B cell (primary cell): ENCODE data around the gene EFHB. TPM values are rescaled to one million over a fixed set of nuclear protein-coding genes. Genes with fewer than 3 reads are reported as not detected.

Source experiments
- ATAC-seq: fragments of 200-7000 bp; cut with Tn5 transposase; one replicate; pipeline ENCODE4 v1.10.0; 2021; ENCODE audit warnings: low read depth, mild to moderate bottlenecking, moderate number of reproducible peaks, moderate library complexity
- CTCF ChIA-PET: fragments of 350-600 bp; sonication (Branson Sonifier 250); formaldehyde crosslinking; loops from one replicate; lab custom pipeline; 2021; ENCODE audit warnings: antibody characterized with exemption, inconsistent platforms; lab: Charles Lee
- POLR2A ChIA-PET: fragments of 350-600 bp; sonication (Branson Sonifier 250); formaldehyde crosslinking; loops from one replicate; lab custom pipeline; 2021; ENCODE audit warnings: antibody characterized with exemption; lab: Charles Lee
- DNase-seq: peaks from one replicate; pipeline ENCODE4 v3.0.0; 2013
- H2AFZ ChIP-seq: 2 replicates; pipeline ENCODE4 v1.6.1; 2012; ENCODE audit warnings: mild to moderate bottlenecking, low read depth, low read length; ENCODE audit not compliant: insufficient read depth, poor library complexity, severe bottlenecking
- H3K27ac ChIP-seq, 2 donors: 1 replicate in 1 of 2; 2 replicates in 1 of 2; pipeline ENCODE4 v1.5.1; 2012 to 2013; ENCODE audit warnings: low read length in 2 of 2, mild to moderate bottlenecking in 2 of 2, moderate library complexity in 1 of 2
- H3K27me3 ChIP-seq, 4 experiments: fragments of 200-600 bp in 1 of 4; sonication (generic) in 1 of 4; replicated peaks in 1 of 4; 1 replicate in 2 of 4; 2 replicates in 2 of 4; pipeline versions ENCODE4 v1.6.1 to v1.7.0; 2013 to 2016; ENCODE audit warnings: low read length in 3 of 4, mild to moderate bottlenecking in 2 of 4, mixed read lengths in 1 of 4, moderate library complexity in 1 of 4; ENCODE audit not compliant: insufficient read depth in 4 of 4, control insufficient read depth in 3 of 4; ENCODE audit errors: control extremely low read depth in 1 of 4
- H3K36me3 ChIP-seq, 2 experiments: replicated peaks in 1 of 2; 1 replicate in 1 of 2; 2 replicates in 1 of 2; pipeline versions ENCODE4 v1.6.1 to v1.7.1; 2013; ENCODE audit warnings: low read length in 1 of 2; ENCODE audit not compliant: insufficient read depth in 2 of 2, control insufficient read depth in 1 of 2; ENCODE audit errors: control extremely low read depth in 1 of 2, extremely low read depth in 1 of 2
- H3K4me1 ChIP-seq, 2 donors: fragments of 200-600 bp in 1 of 2; sonication (generic) in 1 of 2; 1 replicate in 1 of 2; 2 replicates in 1 of 2; pipeline versions ENCODE4 v1.5.1 to v1.6.1; 2013 to 2017; ENCODE audit warnings: low read length in 2 of 2; ENCODE audit not compliant: control insufficient read depth in 2 of 2, insufficient read depth in 2 of 2
- H3K4me2 ChIP-seq: replicated peaks from 2 replicates; pipeline ENCODE3; 2012; ENCODE audit warnings: mild to moderate bottlenecking, low read depth, low read length; ENCODE audit not compliant: poor library complexity, severe bottlenecking
- H3K4me3 ChIP-seq, 5 experiments: fragments of 200-600 bp in 1 of 5; sonication (generic) in 1 of 5; 1 replicate in 3 of 5; 2 replicates in 2 of 5; pipeline versions ENCODE4 v1.5.1 to v1.7.0; 2011 to 2016; ENCODE audit warnings: low read length in 4 of 5, mild to moderate bottlenecking in 4 of 5, low read depth in 2 of 5, control low read depth in 1 of 5, moderate library complexity in 1 of 5; ENCODE audit not compliant: insufficient read depth in 1 of 5; ENCODE audit errors: control extremely low read depth in 1 of 5, extremely low read depth in 1 of 5
- H3K79me2 ChIP-seq: fragments of 200-600 bp; sonication (generic); one replicate; pipeline ENCODE4 v1.6.0; 2016; ENCODE audit warnings: low read length; ENCODE audit not compliant: control insufficient read depth, insufficient read depth
- H3K9ac ChIP-seq: fragments of 200-600 bp; sonication (generic); 2 replicates; pipeline ENCODE4 v1.6.1; 2017; ENCODE audit warnings: mild to moderate bottlenecking, low read length, moderate library complexity
- H3K9me3 ChIP-seq, 3 donors: one replicate each; pipeline versions ENCODE4 v1.6.1 to v1.7.1; 2013; ENCODE audit warnings: low read length in 2 of 3; ENCODE audit not compliant: control insufficient read depth in 2 of 3, insufficient read depth in 1 of 3; ENCODE audit errors: control extremely low read depth in 1 of 3
- H4K20me1 ChIP-seq: 2 replicates; pipeline ENCODE4 v1.6.0; 2012; ENCODE audit warnings: mild to moderate bottlenecking, low read length; ENCODE audit not compliant: insufficient read depth, control insufficient read depth, poor library complexity, severe bottlenecking
- H3K27ac Mint-ChIP-seq: one replicate; pipeline ENCODE4 v1.8.0; 2021; ENCODE audit warnings: mixed read lengths
- H3K27me3 Mint-ChIP-seq: one replicate; pipeline ENCODE4 v1.8.0; 2021; ENCODE audit warnings: mixed read lengths
- H3K4me1 Mint-ChIP-seq: one replicate; pipeline ENCODE4 v1.8.0; 2021; ENCODE audit warnings: mixed read lengths
- H3K4me3 Mint-ChIP-seq: one replicate; pipeline ENCODE4 v1.8.0; 2021; ENCODE audit warnings: mixed read lengths
- H3K9me3 Mint-ChIP-seq: one replicate; pipeline ENCODE4 v1.8.0; 2022; ENCODE audit warnings: mixed read lengths; ENCODE audit not compliant: insufficient read depth
- EZH2 ChIP-seq: IDR thresholded peaks from 2 replicates; pipeline ENCODE4 v1.6.1; 2012; ENCODE audit warnings: borderline replicate concordance, low read depth, mild to moderate bottlenecking, moderate library complexity, low read length; ENCODE audit not compliant: insufficient read depth, poor library complexity, severe bottlenecking
- WGBS: methylation state at CpG from one replicate; pipeline ENCODE4 v1.1.5; 2013; ENCODE audit warnings: missing lambda C conversion rate; ENCODE audit not compliant: insufficient coverage; 5-methylcytosine and 5-hydroxymethylcytosine counted together
- intact Hi-C: fragments of 100-400 bp; cut with micrococcal nuclease; formaldehyde crosslinking; loops from one replicate; pipeline ENCODE4 v1.10.0; 2022
- polyA plus RNA-seq: library from polyadenylated mRNA; depleted of rRNA; stranded (reverse); fragments of >200 nt; gene quantifications from 2 replicates; pipeline ENCODE4 v1.2.3, GENCODE V29; 2012
- total RNA-seq, 2 donors: library from RNA; stranded (reverse); fragments of 120-200 nt in 1 of 2; gene quantifications; 1 replicate in 1 of 2; 2 replicates in 1 of 2; pipeline versions ENCODE4 v1.2.3 to v1.2.4, GENCODE V29; 2013 to 2022
- TF ChIP-seq, protein P1 (sequence below): fragments of 200-600 bp; IDR thresholded peaks from one replicate; pipeline ENCODE4 v1.8.0; 2022; ENCODE audit warnings: antibody characterized with exemption, mild to moderate bottlenecking

EFHB gene
- total and polyA plus RNA-seq, 2 donors (not counting 1 experiment from before 2014, with no cell fraction given) = 0.74 to 1.3 TPM

DNA sequence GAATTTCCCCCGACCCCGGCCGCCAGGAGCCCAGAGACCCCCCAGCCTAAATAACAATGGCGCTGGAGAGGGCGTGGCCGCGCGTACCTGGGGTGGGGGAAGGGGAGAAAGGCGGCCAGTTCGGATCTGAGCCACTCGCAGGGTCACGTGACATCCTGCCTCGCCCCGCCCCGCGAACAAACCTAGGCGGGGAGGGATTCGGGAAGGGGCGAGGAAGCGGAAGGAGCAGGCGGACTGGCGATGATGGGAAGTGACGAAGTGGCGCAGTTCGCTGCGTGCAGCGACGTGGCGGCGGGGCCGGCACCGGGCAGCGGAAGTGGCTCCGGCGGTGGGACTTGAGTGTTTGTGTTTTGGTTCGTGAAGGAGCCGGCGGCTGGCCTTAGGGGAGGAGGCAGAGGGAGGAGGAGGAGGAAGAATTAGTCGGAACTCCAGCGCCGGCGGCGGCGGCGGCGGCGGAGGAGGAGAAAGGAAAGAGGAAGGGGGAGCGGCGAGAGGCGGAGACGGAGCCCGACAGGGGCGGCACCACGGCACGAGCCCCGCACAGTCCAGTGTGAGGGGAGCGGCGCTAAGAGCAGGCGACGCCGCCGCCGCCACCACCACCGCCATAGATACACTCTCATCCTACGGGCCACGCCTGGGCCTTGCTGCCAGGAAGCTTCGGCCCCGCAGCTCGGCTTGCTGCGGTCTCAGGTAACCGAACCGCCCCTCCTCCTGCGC is 13.0 kb upstream of the EFHB start, which contains the start of gene RAB5A:
Gene RAB5A, plus strand, starts transcription at position 266 of the 717 bp plus-strand sequence. CDS start 3,802 bp downstream, outside the sequence.
- Histone ChIP-seq H4K20me1 (peaks cover 6% of the 10 kb centered on the region), H3K9me3 (peaks cover 0 to 4% (median 2%) of the 10 kb centered on the region in 3 donors), H2AFZ (peak within 1 kb of the TSS; percentile 95), H3K4me1 (peaks cover 18 to 22% of the 10 kb centered on the region in 2 donors), H3K27ac (peak within 1 kb of the TSS; percentile 96 to 98), H3K36me3 (peaks cover 1 to 11% of the 10 kb centered on the region in 2 experiments), H3K4me3 (peak within 1 kb of the TSS; percentile 71 to 95 (median 87)), H3K4me2 (peak within 1 kb of the TSS; percentile 77), H3K9ac (peak within 1 kb of the TSS; percentile 93), H3K79me2 (peaks cover 69% of the 10 kb centered on the region), H3K27me3 (no peaks in the 10 kb centered on the region)
- peak within 1 kb of the TSS; percentile 97 for H3K27ac Mint-ChIP-seq
- ChIA-PET CTCF (interaction anchor here (0.8 to 1.0 kb wide), 2 partner anchors 17 to 96 kb away, joined by 3 read pairs; no protein-coding TSS in a partner anchor), POLR2A (interaction anchor here (0.6 to 1.8 kb wide), 2 partner anchors 93 to 290 kb away, joined by 3 to 7 read pairs; partner anchors contain the start of gene KAT2B)
- intact Hi-C loops = loop anchor here (1.0 to 10.0 kb wide), 7 partner anchors 92 to 1522 kb away; partner anchors contain the start of genes SATB1 and SGO1
- no peaks in the 10 kb centered on the region for H3K27me3 Mint-ChIP-seq
- ATAC-seq (peak; percentile 85), DNase-seq (peak; percentile 99)
- H3K4me1 Mint-ChIP-seq = peaks cover 47% of the 10 kb centered on the region
- peak within 1 kb of the TSS; percentile 93 for H3K4me3 Mint-ChIP-seq
- no peaks in the 10 kb centered on the region for H3K9me3 Mint-ChIP-seq
- TF ChIP-seq, protein P1, sequence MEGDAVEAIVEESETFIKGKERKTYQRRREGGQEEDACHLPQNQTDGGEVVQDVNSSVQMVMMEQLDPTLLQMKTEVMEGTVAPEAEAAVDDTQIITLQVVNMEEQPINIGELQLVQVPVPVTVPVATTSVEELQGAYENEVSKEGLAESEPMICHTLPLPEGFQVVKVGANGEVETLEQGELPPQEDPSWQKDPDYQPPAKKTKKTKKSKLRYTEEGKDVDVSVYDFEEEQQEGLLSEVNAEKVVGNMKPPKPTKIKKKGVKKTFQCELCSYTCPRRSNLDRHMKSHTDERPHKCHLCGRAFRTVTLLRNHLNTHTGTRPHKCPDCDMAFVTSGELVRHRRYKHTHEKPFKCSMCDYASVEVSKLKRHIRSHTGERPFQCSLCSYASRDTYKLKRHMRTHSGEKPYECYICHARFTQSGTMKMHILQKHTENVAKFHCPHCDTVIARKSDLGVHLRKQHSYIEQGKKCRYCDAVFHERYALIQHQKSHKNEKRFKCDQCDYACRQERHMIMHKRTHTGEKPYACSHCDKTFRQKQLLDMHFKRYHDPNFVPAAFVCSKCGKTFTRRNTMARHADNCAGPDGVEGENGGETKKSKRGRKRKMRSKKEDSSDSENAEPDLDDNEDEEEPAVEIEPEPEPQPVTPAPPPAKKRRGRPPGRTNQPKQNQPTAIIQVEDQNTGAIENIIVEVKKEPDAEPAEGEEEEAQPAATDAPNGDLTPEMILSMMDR = no peak
- TF ChIP-seq EZH2 = no peak
- under 1% methylated on average over 57 of the region's 73 CpGs for WGBS
